GM18873 (cell line): Measurements from ENCODE around the gene KIAA0825.

Source experiments
- ATAC-seq: cut with Tn5 transposase; IDR thresholded peaks from one replicate; pipeline ENCODE4 v1.9.1; 2021; ENCODE audit warnings: mild to moderate bottlenecking, moderate library complexity, moderate number of reproducible peaks; ENCODE audit not compliant: unreplicated experiment, low FRiP score

Gene KIAA0825

DNA sequence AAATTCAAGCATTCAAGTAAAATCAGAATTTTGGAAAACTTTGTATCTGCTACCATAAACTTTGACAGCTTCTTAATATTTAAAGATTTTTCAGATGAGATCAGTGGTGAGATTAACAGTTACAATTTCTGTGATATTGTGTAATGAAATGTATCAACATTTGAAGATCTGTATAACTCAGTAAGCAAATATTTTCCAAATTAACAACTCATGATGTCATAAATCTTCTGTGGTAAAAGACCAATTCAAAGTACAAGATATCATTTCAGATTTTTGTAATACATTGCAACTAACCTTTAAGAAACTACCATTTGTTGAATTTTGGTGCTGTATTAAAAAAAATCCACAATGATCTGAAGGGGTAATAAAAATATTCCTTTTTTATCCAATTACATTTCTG is 352.2 kb downstream of the KIAA0825 start:
- no peak for ATAC-seq

DNA sequence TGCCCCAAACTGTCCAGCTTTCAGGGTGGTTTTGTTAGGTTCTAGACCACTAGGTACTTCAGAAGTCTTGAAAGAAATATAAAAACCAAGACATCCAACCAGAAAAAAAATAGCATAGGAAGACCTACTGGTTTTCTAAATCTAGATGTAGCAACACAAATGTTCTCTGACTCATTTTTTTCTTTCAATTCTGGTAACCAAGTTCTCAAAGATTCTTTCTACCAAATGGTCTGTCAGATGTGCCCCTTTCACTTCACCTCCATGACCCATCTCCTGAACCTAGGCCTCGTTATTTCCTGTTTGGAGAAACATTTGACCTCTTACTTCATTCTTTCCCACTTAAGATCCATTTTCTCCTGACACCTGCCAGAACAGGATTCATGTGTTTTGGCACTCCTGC is 355.3 kb downstream of the KIAA0825 start:
- ATAC-seq = no peak

DNA sequence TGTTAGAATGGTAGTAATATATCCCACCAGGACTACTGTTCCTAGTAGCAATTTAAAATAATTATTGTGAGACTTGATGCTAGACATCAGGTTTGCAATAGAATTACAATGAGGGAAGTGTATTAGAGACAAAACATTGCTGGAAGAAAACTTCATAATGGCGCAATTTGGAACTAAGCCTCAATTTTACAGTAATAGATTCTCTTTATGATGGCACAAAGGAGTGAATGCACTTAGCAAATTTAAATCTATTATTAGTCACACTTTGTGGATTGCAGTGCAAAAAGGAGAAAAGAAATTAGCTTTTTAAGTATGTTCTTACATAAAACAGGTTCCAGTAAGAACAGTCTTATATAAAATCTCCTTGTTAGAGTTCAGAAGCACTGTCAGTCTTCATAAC is 358.3 kb downstream of the KIAA0825 start:
- no peak for ATAC-seq

DNA sequence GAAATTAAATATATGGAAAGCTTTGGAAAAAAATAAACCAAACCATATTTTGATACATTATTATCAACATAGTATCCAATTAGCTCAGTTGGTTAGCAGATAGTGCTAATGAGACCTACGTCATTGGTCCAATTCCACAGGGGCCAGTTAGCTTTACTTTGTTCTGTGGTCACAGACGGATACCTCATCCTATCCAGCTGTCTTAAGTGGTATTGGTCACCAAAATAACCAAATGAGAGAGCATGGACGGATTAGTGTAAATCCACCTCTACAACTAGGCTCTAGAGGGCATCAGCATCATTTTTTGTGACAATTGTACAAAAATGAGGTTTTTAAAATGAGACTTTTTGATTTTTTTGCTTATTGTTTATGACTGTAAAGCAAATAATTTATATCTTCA is 364.2 kb downstream of the KIAA0825 start:
- ATAC-seq = no peak

DNA sequence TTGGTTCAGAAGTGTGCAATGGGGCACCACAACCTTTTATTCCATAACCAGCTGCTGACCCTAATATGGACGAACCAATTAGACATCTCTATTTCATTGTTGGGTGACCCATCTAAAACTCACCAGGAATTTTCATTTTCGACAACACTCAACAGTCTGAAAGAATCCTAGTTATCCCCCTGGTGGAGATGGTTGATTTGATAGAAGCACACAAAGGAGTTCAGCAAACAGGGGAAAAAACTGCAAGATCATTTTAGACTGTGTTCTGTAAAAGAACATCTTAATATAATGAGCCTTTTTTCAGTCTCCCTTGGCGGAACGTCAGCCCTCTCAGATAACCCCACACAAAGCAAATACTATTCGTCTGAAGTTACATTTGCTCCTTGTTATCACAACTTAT is 367.4 kb downstream of the KIAA0825 start:
- ATAC-seq = no peak

DNA sequence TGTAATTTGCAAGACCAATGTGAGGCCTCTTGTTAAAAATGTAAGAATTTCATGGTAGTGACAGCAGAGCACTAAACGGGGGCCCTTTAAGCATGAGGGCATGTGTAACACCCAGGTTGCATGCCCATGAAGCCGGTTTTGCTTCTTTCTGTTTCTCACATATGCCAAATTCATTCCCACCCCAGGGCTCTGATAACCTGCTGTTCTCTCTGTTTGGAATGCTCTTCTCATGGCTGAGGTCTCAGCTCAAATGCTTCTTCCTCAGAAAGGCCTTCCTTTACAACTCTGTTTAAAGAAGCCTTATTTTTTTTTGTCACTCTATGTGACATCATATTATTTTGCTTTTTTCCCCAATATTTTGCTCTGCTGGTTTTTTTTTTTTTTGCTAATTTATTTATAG is 369.0 kb downstream of the KIAA0825 start:
- ATAC-seq = no peak

DNA sequence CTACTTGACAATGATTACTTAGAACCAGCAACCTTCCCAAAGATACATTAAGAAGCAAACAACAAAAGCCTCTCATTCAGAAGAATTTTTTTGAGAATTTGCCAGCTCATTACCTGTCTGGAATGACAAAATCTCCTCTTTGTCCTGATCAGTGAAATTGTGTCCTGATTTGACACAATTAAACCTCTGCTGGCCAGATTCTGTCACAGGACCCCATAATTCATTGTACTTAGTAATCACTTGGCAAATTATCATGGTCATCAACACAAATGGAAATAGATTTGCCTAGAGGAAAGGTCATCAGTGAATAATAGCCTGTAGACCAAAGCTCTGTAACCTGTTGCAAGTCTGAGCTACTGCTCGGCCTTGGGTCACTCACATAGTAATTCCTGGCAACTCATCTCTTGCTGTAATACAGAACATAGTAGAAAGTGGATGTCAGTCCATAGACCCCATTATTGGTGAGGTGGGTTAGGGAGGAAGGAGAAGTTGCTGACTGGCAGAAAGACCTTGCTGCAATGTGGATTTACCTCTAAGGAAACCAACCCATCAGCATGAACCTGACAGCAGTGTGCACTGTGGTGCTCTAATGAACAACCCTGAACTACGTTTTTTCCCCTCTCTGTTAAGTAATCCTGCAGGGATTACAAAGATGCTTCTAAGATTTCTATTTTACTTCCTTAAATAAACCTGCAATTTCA is 370.1 kb downstream of the KIAA0825 start:
- no peak for ATAC-seq

DNA sequence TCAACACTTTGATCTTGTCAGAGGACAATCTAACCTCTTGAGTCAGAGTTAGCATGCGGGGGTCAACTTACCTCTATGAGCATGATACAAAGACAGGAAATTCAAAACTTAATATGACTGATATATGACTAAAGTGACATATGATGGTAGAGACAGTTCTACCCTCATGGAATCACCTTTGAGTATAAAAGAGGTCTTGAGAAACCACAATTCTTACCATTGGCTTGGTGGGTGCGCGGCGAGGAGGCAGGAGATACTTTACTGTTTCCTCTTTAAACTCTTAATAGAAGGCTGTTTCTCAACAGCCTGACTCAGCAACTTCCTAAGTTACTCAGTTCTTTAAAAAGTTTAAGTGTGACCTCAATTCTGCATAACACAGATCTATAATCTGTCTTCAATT is 372.8 kb downstream of the KIAA0825 start:
- ATAC-seq = no peak

DNA sequence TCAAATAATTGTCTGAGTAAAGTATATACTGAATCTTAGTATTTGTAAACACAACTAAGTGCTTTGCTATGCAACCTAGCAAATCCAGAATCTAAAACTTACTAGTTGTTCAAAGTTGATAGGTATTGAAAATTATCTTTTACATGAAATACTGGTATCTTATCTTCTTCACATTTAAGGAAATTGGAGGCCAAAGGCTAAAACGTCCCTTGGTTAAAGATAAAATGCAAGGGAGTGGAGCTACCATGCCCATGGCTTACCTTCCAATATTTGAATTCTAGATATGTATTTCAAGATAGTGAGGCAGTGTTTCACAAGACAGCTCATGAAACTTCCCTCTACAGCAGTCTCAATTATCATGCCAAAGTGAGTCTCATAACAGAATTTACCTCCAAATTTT is 373.5 kb downstream of the KIAA0825 start:
- no peak for ATAC-seq

DNA sequence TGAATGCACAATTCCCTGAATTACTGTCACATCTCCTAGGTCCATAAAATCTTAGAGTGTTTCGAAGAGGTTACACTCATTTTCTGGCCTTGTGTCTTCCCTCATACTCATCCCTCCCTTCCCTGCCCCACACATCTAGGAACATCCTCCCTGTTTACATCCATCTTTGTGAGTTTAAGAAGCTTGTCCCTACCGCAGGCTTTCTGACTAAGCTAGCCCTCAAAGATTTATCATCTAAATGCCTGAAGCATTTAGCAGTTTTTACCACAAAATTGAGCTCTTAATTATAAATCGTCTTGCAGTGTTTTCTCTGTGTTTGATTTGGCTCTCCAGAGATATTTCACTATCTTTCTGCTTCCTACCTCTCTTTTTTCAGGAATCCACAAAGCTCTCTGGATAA is 374.8 kb downstream of the KIAA0825 start:
- no peak for ATAC-seq

DNA sequence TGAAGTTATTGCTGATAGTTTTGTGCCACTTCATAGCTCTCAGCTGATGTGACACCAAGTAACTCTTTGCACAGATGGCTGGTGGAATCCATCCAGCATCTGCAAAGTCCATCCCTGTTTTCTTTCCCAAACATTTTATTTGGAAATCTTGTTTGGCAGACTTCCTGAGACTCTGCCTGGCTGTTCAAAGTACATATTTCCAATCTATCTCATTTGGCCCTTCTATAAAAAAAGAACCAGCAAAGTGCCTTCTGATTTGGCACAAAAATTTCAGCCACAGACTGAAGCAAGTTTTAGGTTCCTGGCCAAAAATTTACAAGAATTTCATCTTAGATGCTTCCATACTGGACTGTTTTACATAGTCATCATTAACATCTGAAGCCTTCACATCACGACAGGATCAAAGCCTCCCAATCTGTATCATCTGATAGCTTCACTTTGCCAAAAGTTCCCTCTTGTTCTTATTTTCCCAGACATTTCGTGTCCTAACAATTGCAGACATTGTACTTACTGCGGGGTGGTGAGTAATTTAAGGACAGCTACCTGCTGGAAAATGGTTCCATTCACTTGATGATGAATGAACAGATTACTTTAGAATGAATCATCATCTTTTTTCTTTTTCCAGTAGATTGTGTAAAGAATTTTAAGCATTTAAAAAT is 377.3 kb downstream of the KIAA0825 start:
- no peak for ATAC-seq

DNA sequence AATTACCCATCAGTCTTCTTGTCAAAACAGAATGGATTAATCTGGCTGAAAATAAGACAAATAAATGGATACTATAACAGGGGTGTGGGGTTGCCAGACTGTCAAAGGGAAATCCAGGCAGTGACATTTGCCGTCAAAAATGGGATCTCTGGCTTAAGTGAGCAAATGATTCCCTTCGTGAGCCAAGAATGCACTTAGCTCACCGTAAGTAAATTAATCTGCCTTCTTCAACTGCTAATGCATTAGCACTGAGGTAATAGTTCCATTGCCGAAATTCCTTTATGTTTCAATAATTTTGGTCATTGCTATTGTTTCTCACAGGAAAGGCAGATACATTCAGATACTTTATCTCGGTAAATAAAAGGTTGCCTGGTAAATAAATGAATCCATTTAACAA is 377.8 kb downstream of the KIAA0825 start:
- ATAC-seq = no peak

DNA sequence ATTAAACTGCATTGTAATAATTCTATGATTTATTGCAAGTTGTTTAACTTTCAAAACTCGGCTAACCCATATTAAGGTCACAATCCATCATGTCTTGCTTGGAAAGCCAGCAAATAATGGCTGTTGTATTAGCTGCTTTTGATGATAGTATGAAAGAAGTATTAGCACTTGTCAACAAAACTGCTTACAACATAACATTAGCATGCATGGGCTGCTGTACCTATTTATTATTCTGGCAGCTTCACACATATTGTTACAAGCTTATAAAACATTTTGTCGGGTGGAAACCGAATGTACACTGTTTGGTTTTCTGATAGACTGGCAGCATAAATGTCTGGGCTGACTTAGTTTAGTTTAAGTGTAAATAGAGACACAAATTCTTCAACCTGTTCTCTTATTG is 378.3 kb downstream of the KIAA0825 start:
- no peak for ATAC-seq

DNA sequence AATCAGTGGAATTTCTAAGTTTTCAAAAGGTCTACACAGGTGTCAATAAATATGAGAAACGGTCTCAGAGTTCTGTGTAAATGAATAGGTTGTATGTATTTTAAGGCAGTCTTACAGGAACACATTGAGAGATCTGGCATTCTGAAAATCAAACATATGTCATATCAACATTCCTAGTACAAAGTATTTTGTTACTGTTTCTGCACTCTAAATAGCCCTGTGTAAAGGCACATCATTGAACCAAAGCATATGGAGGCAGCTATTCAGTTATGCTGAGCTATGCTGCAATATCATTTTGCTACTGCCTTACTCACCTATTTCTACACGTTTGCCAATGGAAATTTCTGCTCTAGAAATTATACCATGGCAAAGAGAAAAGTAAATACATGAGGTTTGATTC is 379.1 kb downstream of the KIAA0825 start:
- no peak for ATAC-seq

DNA sequence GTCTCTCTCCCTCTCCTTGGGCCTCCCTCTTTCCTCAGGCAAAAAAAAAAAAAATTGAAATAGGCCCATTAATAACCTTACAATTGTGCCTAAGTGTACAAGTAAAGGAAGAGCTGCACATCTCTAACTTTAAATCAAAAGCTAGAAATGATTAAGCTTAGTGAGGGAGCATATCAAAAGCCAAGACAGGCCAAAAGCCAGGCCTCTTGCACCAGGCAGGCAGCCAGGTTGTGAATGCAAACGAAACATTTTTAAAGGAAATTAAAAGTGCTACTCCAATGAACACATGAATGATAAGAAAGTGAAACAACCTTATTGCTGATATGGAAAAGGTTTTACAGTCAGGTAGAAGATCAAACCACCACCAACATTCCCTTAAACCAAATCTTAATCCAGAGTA is 383.4 kb downstream of the KIAA0825 start:
- ATAC-seq = no peak

DNA sequence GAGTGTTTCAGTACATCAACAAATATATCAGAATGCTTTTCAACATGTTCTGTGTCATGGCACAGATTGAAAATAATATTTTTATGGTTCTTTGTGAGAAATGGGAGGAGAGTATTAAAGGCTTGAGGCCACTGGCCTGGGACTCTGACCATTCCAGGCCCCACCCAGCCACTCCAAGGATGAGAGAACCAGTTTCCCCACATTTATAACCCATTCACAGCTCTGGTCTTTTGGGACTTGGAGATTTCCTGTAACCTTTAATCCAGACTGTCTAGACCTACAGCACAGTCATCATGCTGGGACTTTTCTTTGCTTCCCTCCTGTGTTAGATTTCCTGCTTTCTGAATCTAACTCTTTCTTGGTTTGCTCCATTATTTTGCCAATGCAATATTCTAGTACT is 389.6 kb downstream of the KIAA0825 start:
- no peak for ATAC-seq

DNA sequence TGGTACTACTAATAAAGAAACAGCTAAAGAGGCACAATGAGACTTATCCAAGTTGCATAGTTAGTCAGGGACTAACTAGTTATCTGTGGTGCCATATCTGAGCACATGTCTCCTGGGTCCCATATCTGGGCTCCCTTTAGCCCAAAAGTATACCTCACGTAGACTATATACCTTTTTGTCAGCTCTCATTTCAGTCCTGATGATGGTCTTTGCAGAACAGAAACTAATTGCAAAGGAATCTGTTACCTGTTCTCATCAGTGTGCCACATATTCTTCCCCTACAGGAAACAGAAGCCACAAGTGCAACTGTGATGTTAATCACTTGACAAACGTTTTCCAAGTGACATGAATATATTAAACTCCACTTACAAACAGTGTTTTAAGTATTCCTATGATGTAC is 395.2 kb downstream of the KIAA0825 start:
- no peak for ATAC-seq

DNA sequence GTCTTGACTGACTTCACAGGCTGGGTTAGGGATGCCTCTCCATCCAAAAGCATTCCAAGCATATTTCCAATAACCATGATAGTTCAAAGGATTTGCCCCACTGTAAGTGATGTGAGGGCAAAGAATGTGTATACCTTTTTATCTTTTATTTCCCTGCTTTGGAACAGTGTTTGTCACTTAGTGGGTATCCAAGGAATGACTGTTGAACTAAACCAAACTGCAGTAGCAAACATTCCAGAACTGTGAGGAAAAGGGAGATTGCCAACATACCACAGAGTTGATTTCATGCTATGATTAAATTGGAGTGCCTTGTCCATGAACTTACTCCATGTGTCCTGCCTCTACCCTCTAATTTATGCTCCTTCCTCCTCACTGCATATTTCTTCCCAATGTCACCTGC is 400.0 kb downstream of the KIAA0825 start:
- ATAC-seq = no peak

DNA sequence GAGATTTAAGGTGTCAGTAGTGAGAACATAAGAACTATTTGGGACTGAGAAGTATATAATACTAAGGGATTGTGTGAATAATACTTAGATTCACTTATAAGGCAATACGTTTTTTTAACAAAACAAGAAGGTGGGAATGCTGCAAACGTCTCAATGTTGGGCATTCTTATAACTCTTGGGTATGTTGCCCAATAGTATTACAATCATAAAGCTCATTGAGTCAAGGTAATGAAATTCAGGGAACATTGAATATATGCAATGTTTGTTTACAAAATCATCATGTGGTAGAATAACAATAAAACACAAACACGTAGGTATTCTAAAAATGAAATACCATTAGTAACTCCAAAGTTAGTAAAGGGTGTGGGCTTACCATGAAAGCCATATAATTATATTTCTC is 400.7 kb downstream of the KIAA0825 start:
- ATAC-seq = no peak

DNA sequence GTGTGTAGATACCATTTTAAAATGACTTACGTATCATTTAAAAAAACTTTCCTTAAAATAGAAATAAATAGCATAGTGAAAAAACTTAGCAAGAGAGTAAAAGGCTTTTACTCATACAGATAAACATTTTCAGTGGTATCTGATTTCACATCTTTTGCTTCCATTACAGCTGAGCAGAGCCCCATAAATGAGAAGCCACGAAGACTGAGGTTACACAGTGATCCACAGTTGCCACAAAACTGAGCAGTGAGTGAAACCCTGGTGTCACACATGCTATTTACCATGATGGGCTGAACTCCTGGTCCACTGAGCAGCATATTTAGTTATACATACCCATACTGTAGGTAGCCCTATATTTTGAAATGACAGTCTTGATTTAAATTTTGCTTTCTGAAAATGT is 401.2 kb downstream of the KIAA0825 start:
- no peak for ATAC-seq

DNA sequence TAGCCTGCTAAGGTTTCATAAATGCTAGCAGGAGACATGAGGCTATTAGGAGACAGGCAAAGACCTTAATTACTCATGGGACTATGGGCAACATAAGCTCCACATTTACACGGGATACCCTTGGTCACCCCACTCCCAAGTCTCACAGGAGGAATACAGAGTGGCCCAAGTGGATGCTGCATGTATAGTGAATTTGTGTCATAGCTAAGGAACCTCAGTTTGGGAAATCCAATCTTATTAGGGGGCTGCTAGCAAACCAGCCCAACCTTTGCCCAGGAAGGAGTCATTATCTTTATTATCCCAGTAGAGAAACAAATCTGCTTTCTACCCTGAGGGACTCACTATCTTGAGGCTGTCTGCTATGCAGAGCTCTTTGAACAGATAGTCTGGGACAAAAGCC is 405.9 kb downstream of the KIAA0825 start:
- no peak for ATAC-seq

DNA sequence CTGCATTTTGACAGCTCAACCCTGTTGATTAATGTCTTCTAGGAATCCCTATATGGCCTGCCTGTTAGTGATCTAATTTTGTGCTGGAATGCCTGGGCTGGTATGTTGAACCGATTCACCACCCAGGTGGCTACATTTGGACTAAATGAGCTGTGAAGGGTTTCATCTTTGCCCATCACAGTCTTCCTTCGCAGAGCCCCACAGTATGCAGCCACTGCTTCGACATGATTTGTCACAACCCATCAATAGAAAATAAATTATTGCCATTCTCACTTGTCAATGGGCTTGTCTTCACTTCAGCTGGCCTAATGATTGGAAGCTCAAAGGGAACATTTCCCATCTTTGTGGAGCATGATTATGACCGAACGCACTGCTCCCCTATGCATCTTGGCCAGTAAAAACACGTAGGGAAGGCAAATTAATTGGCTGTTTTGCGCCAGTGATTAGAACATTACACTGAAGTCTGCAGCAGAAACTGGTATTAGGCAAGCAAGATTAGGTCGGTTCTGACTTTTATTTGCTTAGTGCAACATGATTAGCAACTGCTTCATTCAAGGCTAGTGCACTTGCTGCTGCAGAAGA is 408.5 kb downstream of the KIAA0825 start:
- no peak for ATAC-seq
